ENCODE measurements around the gene UBE2N.
"Not testable (repeated sequence)": the region's sequence is repeated elsewhere in the genome, so short reads cannot be mapped to it uniquely, and the experiment has no call there.

UBE2N gene

GRCh38 chr12:93426412-93426805, 15.3 kb downstream of the UBE2N start:
- Histone ChIP-seq H3K4me3 (ENCODE audit: low read length) (no peak overlapping the region), H3K27me3 (ENCODE audit: control insufficient read depth, insufficient read depth, low read length) (no peaks in the 10 kb centered on the region), H3K9ac (ENCODE audit: low read depth, low read length) (no peak overlapping the region), H3K36me3 (ENCODE audit: insufficient read depth, low read length) (no peaks in the 10 kb centered on the region), H3K9me3 (replicated peaks; ENCODE audit: low read length) (no peaks in the 10 kb centered on the region), H3K4me2 (ENCODE audit: low read length) (no peak overlapping the region), H3K4me1 (ENCODE audit: control insufficient read depth, insufficient read depth, low read length) (peaks cover 19% of the 10 kb centered on the region)

- Histone ChIP-seq H3K9me3 (replicated peaks; ENCODE audit: low read length) (no peaks in the 10 kb centered on the region), H3K4me1 (ENCODE audit: control insufficient read depth, insufficient read depth, low read length) (peaks cover 19% of the 10 kb centered on the region), H3K9ac (ENCODE audit: low read depth, low read length) (no peak overlapping the region), H3K36me3 (ENCODE audit: insufficient read depth, low read length) (no peaks in the 10 kb centered on the region), H3K4me3 (ENCODE audit: low read length) (no peak overlapping the region), H3K4me2 (ENCODE audit: low read length) (no peak overlapping the region), H3K27me3 (ENCODE audit: control insufficient read depth, insufficient read depth, low read length) (no peaks in the 10 kb centered on the region)
Measured at GRCh38 chr12:93425736-93426411, 15.9 kb downstream of the UBE2N start.

GRCh38 chr12:93422050-93422449, 19.7 kb downstream of the UBE2N start:
- peaks cover 6% of the 10 kb centered on the region for H3K4me1 ChIP-seq (ENCODE audit: control insufficient read depth, insufficient read depth, low read length)
- no peaks in the 10 kb centered on the region for H3K36me3 ChIP-seq (ENCODE audit: insufficient read depth, low read length)

GRCh38 chr12:93419388-93420034, 22.2 kb downstream of the UBE2N start:
- no peaks in the 10 kb centered on the region for H3K9me3 ChIP-seq (replicated peaks; ENCODE audit: low read length)

More at GRCh38 chr12:93422050-93422449, 19.7 kb downstream of the UBE2N start:
- Histone ChIP-seq H3K27me3 (ENCODE audit: control insufficient read depth, insufficient read depth, low read length) (no peaks in the 10 kb centered on the region), H3K9me3 (replicated peaks; ENCODE audit: low read length) (no peaks in the 10 kb centered on the region), H3K4me3 (ENCODE audit: low read length) (no peak overlapping the region), H3K4me2 (ENCODE audit: low read length) (no peak overlapping the region), H3K9ac (ENCODE audit: low read depth, low read length) (no peak overlapping the region)

GRCh38 chr12:93417967-93418480, 23.7 kb downstream of the UBE2N start:
- peaks cover 16% of the 10 kb centered on the region for H3K4me1 ChIP-seq (ENCODE audit: control insufficient read depth, insufficient read depth, low read length)

More at GRCh38 chr12:93419388-93420034, 22.2 kb downstream of the UBE2N start:
- Histone ChIP-seq H3K27me3 (ENCODE audit: control insufficient read depth, insufficient read depth, low read length) (no peaks in the 10 kb centered on the region), H3K4me1 (ENCODE audit: control insufficient read depth, insufficient read depth, low read length) (peaks cover 16% of the 10 kb centered on the region), H3K4me3 (ENCODE audit: low read length) (no peak overlapping the region), H3K36me3 (ENCODE audit: insufficient read depth, low read length) (no peaks in the 10 kb centered on the region), H3K4me2 (ENCODE audit: low read length) (no peak overlapping the region), H3K9ac (ENCODE audit: low read depth, low read length) (no peak overlapping the region)

GRCh38 chr12:93415723-93416464, 25.9 kb downstream of the UBE2N start:
- no peaks in the 10 kb centered on the region for H3K27me3 ChIP-seq (ENCODE audit: control insufficient read depth, insufficient read depth, low read length)
- no peaks in the 10 kb centered on the region for H3K9me3 ChIP-seq (replicated peaks; ENCODE audit: low read length)
- peak overlapping the region; percentile 38 for H3K4me3 ChIP-seq (ENCODE audit: low read length)
- H3K36me3 ChIP-seq (ENCODE audit: insufficient read depth, low read length), result no peaks in the 10 kb centered on the region
- peaks cover 21% of the 10 kb centered on the region for H3K4me1 ChIP-seq (ENCODE audit: control insufficient read depth, insufficient read depth, low read length)
- peak overlapping the region; percentile 38 for H3K9ac ChIP-seq (ENCODE audit: low read depth, low read length)
- H3K4me2 ChIP-seq (ENCODE audit: low read length), result peak overlapping the region; percentile 48

More at GRCh38 chr12:93417967-93418480, 23.7 kb downstream of the UBE2N start:
- no peaks in the 10 kb centered on the region for H3K9me3 ChIP-seq (replicated peaks; ENCODE audit: low read length)
- H3K4me2 ChIP-seq (ENCODE audit: low read length), result no peak overlapping the region
- no peak overlapping the region for H3K4me3 ChIP-seq (ENCODE audit: low read length)
- H3K27me3 ChIP-seq (ENCODE audit: control insufficient read depth, insufficient read depth, low read length), result no peaks in the 10 kb centered on the region
- H3K9ac ChIP-seq (ENCODE audit: low read depth, low read length), result no peak overlapping the region
- H3K36me3 ChIP-seq (ENCODE audit: insufficient read depth, low read length), result no peaks in the 10 kb centered on the region

- H3K9ac ChIP-seq (ENCODE audit: low read depth, low read length), result no peak overlapping the region
- peaks cover 45% of the 10 kb centered on the region for H3K4me1 ChIP-seq (ENCODE audit: control insufficient read depth, insufficient read depth, low read length)
- H3K27me3 ChIP-seq (ENCODE audit: control insufficient read depth, insufficient read depth, low read length), result no peaks in the 10 kb centered on the region
- H3K36me3 ChIP-seq (ENCODE audit: insufficient read depth, low read length), result peaks cover 6% of the 10 kb centered on the region
- H3K9me3 ChIP-seq (replicated peaks; ENCODE audit: low read length), result no peaks in the 10 kb centered on the region
- no peak overlapping the region for H3K4me3 ChIP-seq (ENCODE audit: low read length)
- no peak overlapping the region for H3K4me2 ChIP-seq (ENCODE audit: low read length)
Measured at GRCh38 chr12:93413064-93413463, 28.7 kb downstream of the UBE2N start.

- not testable (repeated sequence) for H3K4me3 ChIP-seq (ENCODE audit: low read length); H3K4me2 ChIP-seq (ENCODE audit: low read length); H3K9ac ChIP-seq (ENCODE audit: low read depth, low read length); H3K36me3 ChIP-seq (ENCODE audit: insufficient read depth, low read length); H3K9me3 ChIP-seq (replicated peaks; ENCODE audit: low read length); H3K27me3 ChIP-seq (ENCODE audit: control insufficient read depth, insufficient read depth, low read length)
- H3K4me1 ChIP-seq (ENCODE audit: control insufficient read depth, insufficient read depth, low read length), result peaks cover 45% of the 10 kb centered on the region
Measured at GRCh38 chr12:93412396-93412795, 29.4 kb downstream of the UBE2N start.

- H3K27me3 ChIP-seq (ENCODE audit: control insufficient read depth, insufficient read depth, low read length); H3K9ac ChIP-seq (ENCODE audit: low read depth, low read length); H3K4me2 ChIP-seq (ENCODE audit: low read length); H3K9me3 ChIP-seq (replicated peaks; ENCODE audit: low read length); H3K4me3 ChIP-seq (ENCODE audit: low read length): not testable (repeated sequence)
- Histone ChIP-seq H3K4me1 (ENCODE audit: control insufficient read depth, insufficient read depth, low read length) (peaks cover 39% of the 10 kb centered on the region), H3K36me3 (ENCODE audit: insufficient read depth, low read length) (peaks cover 13% of the 10 kb centered on the region)
Measured at GRCh38 chr12:93411060-93411459, 30.7 kb downstream of the UBE2N start.

GRCh38 chr12:93409343-93410187, 32.2 kb downstream of the UBE2N start:
- H3K9me3 ChIP-seq (replicated peaks; ENCODE audit: low read length); H3K4me2 ChIP-seq (ENCODE audit: low read length): not testable (repeated sequence)
- peaks cover 13% of the 10 kb centered on the region for H3K36me3 ChIP-seq (ENCODE audit: insufficient read depth, low read length)

GRCh38 chr12:93408813-93409212, 32.9 kb downstream of the UBE2N start:
- peaks cover 21% of the 10 kb centered on the region for H3K36me3 ChIP-seq (ENCODE audit: insufficient read depth, low read length)

More at GRCh38 chr12:93409343-93410187, 32.2 kb downstream of the UBE2N start:
- peaks cover 29% of the 10 kb centered on the region for H3K4me1 ChIP-seq (ENCODE audit: control insufficient read depth, insufficient read depth, low read length)
- H3K4me3 ChIP-seq (ENCODE audit: low read length); H3K9ac ChIP-seq (ENCODE audit: low read depth, low read length); H3K27me3 ChIP-seq (ENCODE audit: control insufficient read depth, insufficient read depth, low read length): not testable (repeated sequence)

More at GRCh38 chr12:93408813-93409212, 32.9 kb downstream of the UBE2N start:
- H3K4me3 ChIP-seq (ENCODE audit: low read length), result no peak overlapping the region
- H3K4me2 ChIP-seq (ENCODE audit: low read length), result no peak overlapping the region
- H3K4me1 ChIP-seq (ENCODE audit: control insufficient read depth, insufficient read depth, low read length), result peaks cover 32% of the 10 kb centered on the region
- no peak overlapping the region for H3K9ac ChIP-seq (ENCODE audit: low read depth, low read length)
- no peaks in the 10 kb centered on the region for H3K27me3 ChIP-seq (ENCODE audit: control insufficient read depth, insufficient read depth, low read length)
- no peaks in the 10 kb centered on the region for H3K9me3 ChIP-seq (replicated peaks; ENCODE audit: low read length)

Measured in skeletal muscle satellite cell (primary cell).